HG03103 (cell line): ENCODE results near the gene NIPSNAP3A.
A peak's percentile ranks its signal among the peaks of the same experiment; 100 is the strongest.
"Not testable (repeated sequence)": the region's sequence is repeated elsewhere in the genome, so short reads cannot be mapped to it uniquely, and the experiment has no call there.

Source experiments
- ATAC-seq: cut with Tn5 transposase; IDR thresholded peaks from one replicate; pipeline ENCODE4 v1.9.1; 2021; ENCODE audit warnings: low read depth; ENCODE audit not compliant: unreplicated experiment

NIPSNAP3A gene

GRCh38 chr9:104747565-104748358 lies at the start of gene NIPSNAP3A:
NIPSNAP3A (plus strand) TSS chr9:104747683; CDS start chr9:104747793, 110 bp downstream.
- ATAC-seq, result peak; percentile 83

- no peak for ATAC-seq
Measured at GRCh38 chr9:104700306-104700705, 47.2 kb upstream of the NIPSNAP3A start.

- ATAC-seq, result not testable (repeated sequence)
Measured at GRCh38 chr9:104708737-104709136, 38.7 kb upstream of the NIPSNAP3A start.

GRCh38 chr9:104711604-104712003 lies 35.9 kb upstream of the NIPSNAP3A start:
- no peak for ATAC-seq

- no peak for ATAC-seq
Measured at GRCh38 chr9:104725014-104725413, 22.5 kb upstream of the NIPSNAP3A start.

GRCh38 chr9:104738452-104738851 lies 9.0 kb upstream of the NIPSNAP3A start:
- ATAC-seq, result no peak

- ATAC-seq, result no peak
Measured at GRCh38 chr9:104740621-104741020, 6.9 kb upstream of the NIPSNAP3A start.

- peak; percentile 30 for ATAC-seq
Measured at GRCh38 chr9:104743376-104743985, 4.0 kb upstream of the NIPSNAP3A start.

GRCh38 chr9:104745852-104746251 lies 1.6 kb upstream of the NIPSNAP3A start:
- no peak for ATAC-seq

GRCh38 chr9:104746285-104746684 lies 1.2 kb upstream of the NIPSNAP3A start:
- no peak for ATAC-seq

- no peak for ATAC-seq
Measured at GRCh38 chr9:104746798-104747197, 685 bp upstream of the NIPSNAP3A start.

GRCh38 chr9:104747245-104747564 lies 278 bp upstream of the NIPSNAP3A start:
- no peak for ATAC-seq

- ATAC-seq, result peak; percentile 2
Measured at GRCh38 chr9:104748359-104749031, 1.0 kb downstream of the NIPSNAP3A start.

GRCh38 chr9:104750185-104750767 lies 2.8 kb downstream of the NIPSNAP3A start:
- peak; percentile 23 for ATAC-seq

- ATAC-seq, result no peak
Measured at GRCh38 chr9:104758974-104759373, 11.5 kb downstream of the NIPSNAP3A start.

- ATAC-seq, result no peak
Measured at GRCh38 chr9:104765138-104765537, 17.7 kb downstream of the NIPSNAP3A start.

- no peak for ATAC-seq
Measured at GRCh38 chr9:104766025-104766424, 18.5 kb downstream of the NIPSNAP3A start.

GRCh38 chr9:104767507-104767906 lies 20.0 kb downstream of the NIPSNAP3A start:
- no peak for ATAC-seq

- not testable (repeated sequence) for ATAC-seq
Measured at GRCh38 chr9:104769029-104769428, 21.5 kb downstream of the NIPSNAP3A start.

GRCh38 chr9:104769655-104770054 lies 22.2 kb downstream of the NIPSNAP3A start:
- ATAC-seq, result peak; percentile 32
